ENCODE measurements around the gene DPH5.

Gene DPH5

DNA sequence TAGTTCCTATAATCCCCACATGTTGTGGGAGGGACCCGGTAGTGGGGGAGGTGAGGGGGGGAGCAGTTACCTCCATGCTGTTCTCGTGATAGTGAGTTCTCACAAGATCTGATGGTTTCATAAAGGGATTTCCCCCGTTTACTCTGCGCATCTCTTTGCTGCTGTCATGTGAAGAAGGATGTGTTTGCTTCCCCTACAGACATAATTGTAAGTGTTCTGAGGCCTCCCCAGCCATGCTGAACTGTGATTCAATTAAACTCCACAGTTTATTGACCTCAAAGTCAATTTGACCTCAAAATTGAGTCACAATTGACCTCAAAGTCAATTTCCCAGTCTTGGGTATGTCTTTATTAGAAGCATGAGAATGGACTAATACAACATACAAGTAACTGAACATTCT lies 19.7 kb downstream of the DPH5 start:
- DNase-seq (ENCODE audit: low spot score), result no peak
- in situ Hi-C loops (cut with MboI; ENCODE audit: low sequenced_read_pairs, unreplicated experiment), result no loop called here
- TF ChIP-seq, protein P1, sequence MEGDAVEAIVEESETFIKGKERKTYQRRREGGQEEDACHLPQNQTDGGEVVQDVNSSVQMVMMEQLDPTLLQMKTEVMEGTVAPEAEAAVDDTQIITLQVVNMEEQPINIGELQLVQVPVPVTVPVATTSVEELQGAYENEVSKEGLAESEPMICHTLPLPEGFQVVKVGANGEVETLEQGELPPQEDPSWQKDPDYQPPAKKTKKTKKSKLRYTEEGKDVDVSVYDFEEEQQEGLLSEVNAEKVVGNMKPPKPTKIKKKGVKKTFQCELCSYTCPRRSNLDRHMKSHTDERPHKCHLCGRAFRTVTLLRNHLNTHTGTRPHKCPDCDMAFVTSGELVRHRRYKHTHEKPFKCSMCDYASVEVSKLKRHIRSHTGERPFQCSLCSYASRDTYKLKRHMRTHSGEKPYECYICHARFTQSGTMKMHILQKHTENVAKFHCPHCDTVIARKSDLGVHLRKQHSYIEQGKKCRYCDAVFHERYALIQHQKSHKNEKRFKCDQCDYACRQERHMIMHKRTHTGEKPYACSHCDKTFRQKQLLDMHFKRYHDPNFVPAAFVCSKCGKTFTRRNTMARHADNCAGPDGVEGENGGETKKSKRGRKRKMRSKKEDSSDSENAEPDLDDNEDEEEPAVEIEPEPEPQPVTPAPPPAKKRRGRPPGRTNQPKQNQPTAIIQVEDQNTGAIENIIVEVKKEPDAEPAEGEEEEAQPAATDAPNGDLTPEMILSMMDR (IDR thresholded peaks at IDR 0.05; ENCODE audit: borderline replicate concordance, control extremely low read depth, extremely low read depth, insufficient read depth, missing control alignments), result no peak

DNA sequence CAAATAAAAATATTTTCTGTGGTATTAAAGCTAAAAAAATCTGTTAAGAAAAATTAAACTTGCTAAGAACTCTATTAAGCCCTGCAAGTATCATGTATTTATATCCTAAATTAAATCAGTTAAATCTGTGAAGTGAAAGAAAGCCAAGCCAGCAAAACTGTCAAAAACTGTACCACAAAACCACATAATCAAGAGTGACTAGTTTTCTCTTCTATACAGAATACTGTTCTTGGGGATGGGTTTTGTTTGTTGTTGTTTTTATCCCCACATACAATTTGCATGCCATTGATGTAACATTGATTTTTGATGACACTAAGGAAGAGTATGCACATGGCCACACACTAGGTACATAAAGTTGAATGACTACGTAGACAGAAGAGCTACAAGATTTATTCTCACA lies 20.4 kb downstream of the DPH5 start:
- TF ChIP-seq, protein P1 (IDR thresholded peaks at IDR 0.05; ENCODE audit: borderline replicate concordance, control extremely low read depth, extremely low read depth, insufficient read depth, missing control alignments), result no peak
- DNase-seq (ENCODE audit: low spot score), result no peak
- in situ Hi-C loops (cut with MboI; ENCODE audit: low sequenced_read_pairs, unreplicated experiment), result no loop called here

DNA sequence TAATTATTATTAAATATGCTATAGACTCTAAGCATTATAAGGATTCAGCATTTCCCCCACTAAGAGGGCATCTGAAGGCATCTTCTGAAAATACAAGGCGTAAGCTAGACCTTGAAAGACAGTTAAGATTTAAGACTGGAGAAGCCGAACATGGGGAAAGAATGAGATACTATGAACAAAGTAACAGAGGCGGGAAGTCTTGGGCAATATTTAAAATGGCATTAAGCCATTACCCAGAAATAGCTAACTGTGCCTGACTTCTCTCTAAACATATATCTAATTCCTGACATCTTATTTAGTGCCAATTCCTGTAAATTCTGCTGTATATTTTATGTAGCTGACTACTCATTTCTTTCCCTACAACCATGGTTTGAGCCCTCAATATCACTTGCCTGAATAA lies 20.9 kb downstream of the DPH5 start:
- in situ Hi-C loops (cut with MboI; ENCODE audit: low sequenced_read_pairs, unreplicated experiment), result no loop called here
- TF ChIP-seq, protein P1 (IDR thresholded peaks at IDR 0.05; ENCODE audit: borderline replicate concordance, control extremely low read depth, extremely low read depth, insufficient read depth, missing control alignments), result no peak
- DNase-seq (ENCODE audit: low spot score), result no peak

DNA sequence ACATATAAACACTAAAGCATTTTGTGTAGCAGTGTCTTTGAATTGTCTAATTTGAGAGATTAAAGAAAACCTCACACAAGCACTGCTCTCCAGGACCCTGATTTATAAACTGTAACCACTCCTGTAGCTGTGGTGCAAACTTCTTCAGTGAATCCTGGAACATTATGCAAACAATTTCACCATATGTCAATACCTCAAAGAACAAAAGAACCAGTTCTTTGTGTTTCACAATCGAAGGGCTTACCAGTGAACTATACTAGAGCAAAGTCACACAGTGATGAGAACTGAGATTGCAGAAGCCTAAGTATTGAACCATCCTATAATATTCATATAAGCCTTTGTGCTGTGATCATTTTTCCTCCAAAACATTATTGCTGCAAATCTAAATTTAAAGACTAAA lies 21.5 kb downstream of the DPH5 start:
- no peak for DNase-seq (ENCODE audit: low spot score)
- in situ Hi-C loops (cut with MboI; ENCODE audit: low sequenced_read_pairs, unreplicated experiment), result no loop called here
- TF ChIP-seq, protein P1 (IDR thresholded peaks at IDR 0.05; ENCODE audit: borderline replicate concordance, control extremely low read depth, extremely low read depth, insufficient read depth, missing control alignments), result no peak

DNA sequence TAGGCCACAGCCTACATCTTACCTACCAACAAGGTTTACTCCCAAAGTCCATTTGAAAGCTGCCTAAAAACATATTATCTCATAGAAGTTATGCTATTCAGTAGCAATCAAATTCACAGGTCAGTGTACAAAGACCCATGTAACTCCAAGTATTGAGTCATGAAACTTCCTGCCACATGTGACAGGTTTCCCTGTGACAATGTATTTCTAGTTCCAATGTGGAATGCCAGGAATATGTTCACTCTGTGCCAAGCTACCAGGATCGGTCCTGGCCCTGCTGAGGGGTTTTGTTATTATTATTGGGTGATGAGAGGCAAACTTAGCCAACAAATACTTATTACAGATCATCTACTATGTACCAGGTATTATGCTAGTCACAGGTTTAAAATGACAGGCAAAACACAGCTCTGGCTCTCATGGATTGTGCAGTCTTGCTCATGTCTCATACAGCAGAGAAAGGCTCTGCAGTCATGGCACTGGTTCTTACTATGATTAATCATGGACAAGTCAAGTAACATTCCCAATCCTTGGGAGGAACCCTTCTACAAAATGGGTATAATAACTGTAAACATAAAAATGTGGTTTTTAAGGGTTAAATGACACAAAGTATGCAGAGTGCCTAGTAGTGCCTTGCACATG lies 22.5 kb downstream of the DPH5 start:
- TF ChIP-seq, protein P1 (IDR thresholded peaks at IDR 0.05; ENCODE audit: borderline replicate concordance, control extremely low read depth, extremely low read depth, insufficient read depth, missing control alignments), result no peak
- in situ Hi-C loops (cut with MboI; ENCODE audit: low sequenced_read_pairs, unreplicated experiment), result no loop called here
- no peak for DNase-seq (ENCODE audit: low spot score)

DNA sequence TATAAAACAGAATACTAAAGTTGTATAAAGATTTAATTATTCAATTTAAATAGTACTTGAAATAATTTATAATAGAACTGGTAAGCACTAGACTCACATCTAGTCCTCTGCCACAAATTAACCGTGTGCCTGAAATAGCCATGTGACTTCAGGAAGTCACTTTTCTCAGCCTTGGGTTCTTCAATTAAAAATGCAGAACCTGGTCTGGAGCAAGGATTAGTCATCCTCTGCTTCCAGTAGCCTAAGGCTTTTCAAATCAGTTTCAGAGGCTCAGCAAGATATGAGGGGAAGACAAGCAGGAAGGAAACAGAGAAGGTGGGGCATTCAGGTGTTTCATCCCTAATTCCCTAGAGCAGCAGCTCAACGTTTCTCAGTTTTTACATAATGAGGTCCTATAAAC lies 23.0 kb downstream of the DPH5 start:
- DNase-seq (ENCODE audit: low spot score), result no peak
- in situ Hi-C loops (cut with MboI; ENCODE audit: low sequenced_read_pairs, unreplicated experiment), result no loop called here
- TF ChIP-seq, protein P1 (IDR thresholded peaks at IDR 0.05; ENCODE audit: borderline replicate concordance, control extremely low read depth, extremely low read depth, insufficient read depth, missing control alignments), result no peak
